ENCODE data around the gene PIK3C3. TPM values are rescaled to one million over a fixed set of nuclear protein-coding genes. Genes with fewer than 3 reads are reported as not detected.

Gene PIK3C3
- total RNA-seq, 1 experiment from 2014 or later: 50.8 TPM

DNA sequence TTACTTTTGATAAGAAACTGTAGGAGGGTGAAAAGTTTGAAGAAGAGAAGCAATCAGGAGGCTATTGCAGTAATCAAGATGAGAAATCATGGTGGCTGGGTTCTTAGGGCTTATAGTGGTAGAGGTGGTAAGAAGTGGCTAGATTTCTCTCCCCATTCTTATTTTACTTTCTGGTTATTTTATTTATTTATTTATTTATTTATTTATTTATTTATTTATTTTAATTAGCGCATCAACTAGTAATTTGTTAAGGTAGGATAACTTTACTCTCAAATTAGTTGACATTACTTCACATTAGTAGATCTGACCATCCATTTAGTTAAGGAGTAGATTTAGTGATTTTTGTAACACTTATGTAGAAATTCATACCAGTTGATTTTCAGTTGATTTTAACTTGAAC is 77.4 kb downstream of the PIK3C3 start:
- no peak overlapping the region for H3K27ac ChIP-seq (ENCODE audit: low read depth, low read length, poor library complexity, severe bottlenecking)
- no TSS peak for BruUV-seq (replicated peaks)
- peaks cover 13% of the 10 kb centered on the region for H3K4me1 ChIP-seq (ENCODE audit: insufficient read depth, low read length, poor library complexity, severe bottlenecking)
- POLR2A ChIA-PET (ENCODE audit: low non-redundant PET): no interaction called here
- TF ChIP-seq, protein P1, sequence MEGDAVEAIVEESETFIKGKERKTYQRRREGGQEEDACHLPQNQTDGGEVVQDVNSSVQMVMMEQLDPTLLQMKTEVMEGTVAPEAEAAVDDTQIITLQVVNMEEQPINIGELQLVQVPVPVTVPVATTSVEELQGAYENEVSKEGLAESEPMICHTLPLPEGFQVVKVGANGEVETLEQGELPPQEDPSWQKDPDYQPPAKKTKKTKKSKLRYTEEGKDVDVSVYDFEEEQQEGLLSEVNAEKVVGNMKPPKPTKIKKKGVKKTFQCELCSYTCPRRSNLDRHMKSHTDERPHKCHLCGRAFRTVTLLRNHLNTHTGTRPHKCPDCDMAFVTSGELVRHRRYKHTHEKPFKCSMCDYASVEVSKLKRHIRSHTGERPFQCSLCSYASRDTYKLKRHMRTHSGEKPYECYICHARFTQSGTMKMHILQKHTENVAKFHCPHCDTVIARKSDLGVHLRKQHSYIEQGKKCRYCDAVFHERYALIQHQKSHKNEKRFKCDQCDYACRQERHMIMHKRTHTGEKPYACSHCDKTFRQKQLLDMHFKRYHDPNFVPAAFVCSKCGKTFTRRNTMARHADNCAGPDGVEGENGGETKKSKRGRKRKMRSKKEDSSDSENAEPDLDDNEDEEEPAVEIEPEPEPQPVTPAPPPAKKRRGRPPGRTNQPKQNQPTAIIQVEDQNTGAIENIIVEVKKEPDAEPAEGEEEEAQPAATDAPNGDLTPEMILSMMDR (conservative IDR thresholded peaks at IDR 0.05; ENCODE audit: low read depth, low read length): no peak
- no peak for TF ChIP-seq EZH2 (IDR thresholded peaks at IDR 0.05; ENCODE audit: borderline replicate concordance, low read depth, low read length, poor library complexity, severe bottlenecking)
- no peak overlapping the region for H3K4me3 ChIP-seq (ENCODE audit: low read depth, low read length, poor library complexity, severe bottlenecking)
- CTCF ChIA-PET: no interaction called here
- no peaks in the 10 kb centered on the region for H3K27me3 ChIP-seq (replicated peaks; ENCODE audit: insufficient read depth, low read depth, low read length, poor library complexity)
- H3K36me3 ChIP-seq (ENCODE audit: insufficient read depth, low read length, poor library complexity, severe bottlenecking): no peaks in the 10 kb centered on the region
- intact Hi-C loops (cut with micrococcal nuclease; ENCODE audit: unreplicated experiment): no loop called here
- DNase-seq (ENCODE audit: low spot score): no peak
- no peaks in the 10 kb centered on the region for H3K9me3 ChIP-seq (ENCODE audit: low read depth, low read length, poor library complexity, severe bottlenecking)

DNA sequence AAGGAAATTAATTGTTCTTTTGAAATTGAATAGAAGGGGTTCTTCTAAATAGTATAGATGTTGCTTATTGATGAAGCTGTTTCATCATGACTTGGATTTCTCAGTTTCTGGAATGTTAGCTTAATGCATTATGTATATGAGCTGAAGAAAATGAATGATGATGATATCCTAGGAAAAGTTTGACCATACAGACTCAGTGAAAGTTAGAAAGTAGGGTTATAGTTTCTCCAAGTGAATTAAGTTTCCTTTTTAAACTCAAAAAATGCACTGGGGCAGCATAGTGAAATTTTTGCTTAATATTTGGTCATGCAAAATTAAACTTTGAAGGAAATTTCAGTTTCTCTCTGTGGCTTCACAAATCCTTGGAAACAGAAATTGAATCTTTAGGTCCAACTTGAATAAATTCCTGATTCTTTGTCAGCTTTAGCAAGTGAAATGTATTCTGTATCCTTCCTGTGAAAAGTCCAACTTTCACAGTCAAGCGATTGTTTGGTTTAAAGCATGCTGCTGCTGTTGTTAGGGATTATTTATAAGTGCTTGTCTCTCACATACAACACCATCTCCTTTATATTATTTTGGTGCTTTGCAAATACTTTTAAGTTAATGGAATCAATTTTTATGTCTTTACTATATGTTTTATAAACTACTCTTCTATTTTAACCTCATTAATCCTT is 78.2 kb downstream of the PIK3C3 start:
- no TSS peak for BruUV-seq (replicated peaks)
- H3K27ac ChIP-seq (ENCODE audit: low read depth, low read length, poor library complexity, severe bottlenecking): no peak overlapping the region
- TF ChIP-seq EZH2 (IDR thresholded peaks at IDR 0.05; ENCODE audit: borderline replicate concordance, low read depth, low read length, poor library complexity, severe bottlenecking): no peak
- TF ChIP-seq, protein P1 (conservative IDR thresholded peaks at IDR 0.05; ENCODE audit: low read depth, low read length): no peak
- intact Hi-C loops (cut with micrococcal nuclease; ENCODE audit: unreplicated experiment): no loop called here
- DNase-seq (ENCODE audit: low spot score): no peak
- H3K9me3 ChIP-seq (ENCODE audit: low read depth, low read length, poor library complexity, severe bottlenecking): no peaks in the 10 kb centered on the region
- ChIA-PET CTCF (no interaction called here), POLR2A (ENCODE audit: low non-redundant PET) (no interaction called here)
- H3K4me1 ChIP-seq (ENCODE audit: insufficient read depth, low read length, poor library complexity, severe bottlenecking): peaks cover 19% of the 10 kb centered on the region
- H3K4me3 ChIP-seq (ENCODE audit: low read depth, low read length, poor library complexity, severe bottlenecking): no peak overlapping the region
- no peaks in the 10 kb centered on the region for H3K27me3 ChIP-seq (replicated peaks; ENCODE audit: insufficient read depth, low read depth, low read length, poor library complexity)
- H3K36me3 ChIP-seq (ENCODE audit: insufficient read depth, low read length, poor library complexity, severe bottlenecking): no peaks in the 10 kb centered on the region

DNA sequence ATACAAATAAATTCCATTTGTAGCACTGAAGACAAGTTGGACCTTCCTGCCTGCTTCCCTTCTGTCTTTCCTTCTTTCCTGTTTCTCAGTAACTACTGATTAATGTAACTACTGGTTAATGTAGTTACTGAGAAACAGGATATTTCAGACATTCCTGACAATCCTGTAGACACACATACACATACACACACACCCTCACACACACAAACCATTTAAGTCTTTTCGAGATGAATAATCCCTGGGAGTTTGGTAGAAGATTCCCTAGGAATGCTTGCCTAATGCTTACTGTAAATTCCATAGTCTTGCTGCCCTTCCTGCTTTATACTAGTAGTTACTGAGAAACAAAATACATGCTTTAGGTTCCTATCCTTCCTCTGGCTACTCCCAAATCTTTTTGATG is 83.9 kb downstream of the PIK3C3 start:
- POLR2A ChIA-PET (ENCODE audit: low non-redundant PET): no interaction called here
- DNase-seq (ENCODE audit: low spot score): no peak
- intact Hi-C loops (cut with micrococcal nuclease; ENCODE audit: unreplicated experiment): no loop called here
- Histone ChIP-seq H3K27me3 (replicated peaks; ENCODE audit: insufficient read depth, low read depth, low read length, poor library complexity) (no peaks in the 10 kb centered on the region), H3K9me3 (ENCODE audit: low read depth, low read length, poor library complexity, severe bottlenecking) (no peaks in the 10 kb centered on the region), H3K27ac (ENCODE audit: low read depth, low read length, poor library complexity, severe bottlenecking) (no peak overlapping the region), H3K36me3 (ENCODE audit: insufficient read depth, low read length, poor library complexity, severe bottlenecking) (no peaks in the 10 kb centered on the region), H3K4me1 (ENCODE audit: insufficient read depth, low read length, poor library complexity, severe bottlenecking) (peaks cover 19% of the 10 kb centered on the region), H3K4me3 (ENCODE audit: low read depth, low read length, poor library complexity, severe bottlenecking) (no peak overlapping the region)
- CTCF ChIA-PET: no interaction called here
- TF ChIP-seq, protein P1 (conservative IDR thresholded peaks at IDR 0.05; ENCODE audit: low read depth, low read length): no peak
- no peak for TF ChIP-seq EZH2 (IDR thresholded peaks at IDR 0.05; ENCODE audit: borderline replicate concordance, low read depth, low read length, poor library complexity, severe bottlenecking)
- BruUV-seq (replicated peaks): no TSS peak

All from A673 (cell line).